ENCODE results near the gene HRAS.

DNA sequence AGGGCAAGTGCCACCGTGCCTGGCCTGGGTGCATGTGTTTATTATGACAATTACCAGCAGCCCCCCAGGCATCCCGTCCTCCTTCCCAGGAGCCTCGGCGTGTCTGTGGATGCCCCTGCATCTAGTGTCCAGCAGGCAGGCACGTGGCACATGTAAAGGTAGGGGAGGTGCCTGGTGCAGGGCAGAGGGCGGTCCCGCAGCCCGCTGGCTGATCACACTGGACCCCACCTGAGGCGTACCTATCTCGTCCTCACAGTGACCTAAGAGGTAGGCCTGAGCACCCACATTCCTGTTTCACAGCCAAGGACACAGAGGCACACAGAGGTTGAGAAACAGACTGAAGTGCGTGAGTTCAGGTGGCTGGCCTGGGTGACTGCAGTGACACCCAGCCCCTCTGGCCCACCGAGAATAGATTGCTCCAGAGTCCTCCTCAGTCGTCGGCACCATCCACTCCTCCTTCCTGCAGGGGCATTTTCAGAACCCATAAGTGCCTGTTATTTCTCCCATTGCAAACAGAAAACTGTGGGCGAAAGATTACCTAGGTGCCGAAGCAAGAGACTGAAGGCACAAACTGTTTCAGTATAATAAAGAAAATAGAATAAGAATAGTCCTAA is 37.9 kb upstream of the HRAS start:
- TF ChIP-seq, protein P1, sequence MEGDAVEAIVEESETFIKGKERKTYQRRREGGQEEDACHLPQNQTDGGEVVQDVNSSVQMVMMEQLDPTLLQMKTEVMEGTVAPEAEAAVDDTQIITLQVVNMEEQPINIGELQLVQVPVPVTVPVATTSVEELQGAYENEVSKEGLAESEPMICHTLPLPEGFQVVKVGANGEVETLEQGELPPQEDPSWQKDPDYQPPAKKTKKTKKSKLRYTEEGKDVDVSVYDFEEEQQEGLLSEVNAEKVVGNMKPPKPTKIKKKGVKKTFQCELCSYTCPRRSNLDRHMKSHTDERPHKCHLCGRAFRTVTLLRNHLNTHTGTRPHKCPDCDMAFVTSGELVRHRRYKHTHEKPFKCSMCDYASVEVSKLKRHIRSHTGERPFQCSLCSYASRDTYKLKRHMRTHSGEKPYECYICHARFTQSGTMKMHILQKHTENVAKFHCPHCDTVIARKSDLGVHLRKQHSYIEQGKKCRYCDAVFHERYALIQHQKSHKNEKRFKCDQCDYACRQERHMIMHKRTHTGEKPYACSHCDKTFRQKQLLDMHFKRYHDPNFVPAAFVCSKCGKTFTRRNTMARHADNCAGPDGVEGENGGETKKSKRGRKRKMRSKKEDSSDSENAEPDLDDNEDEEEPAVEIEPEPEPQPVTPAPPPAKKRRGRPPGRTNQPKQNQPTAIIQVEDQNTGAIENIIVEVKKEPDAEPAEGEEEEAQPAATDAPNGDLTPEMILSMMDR (IDR thresholded peaks at IDR 0.05 in 4 of 5, conservative IDR thresholded peaks at IDR 0.05 in 1 of 5): no peak
- TF ChIP-seq POLR2A (IDR thresholded peaks at IDR 0.05): no peak
